DMS53 (cell line): ENCODE data around the gene GAS2L1.

ENCODE experiments used
- DNase-seq: peaks from one replicate; lab custom pipeline; 2025; lab: John Stamatoyannopoulos, UW

Gene GAS2L1

DNA sequence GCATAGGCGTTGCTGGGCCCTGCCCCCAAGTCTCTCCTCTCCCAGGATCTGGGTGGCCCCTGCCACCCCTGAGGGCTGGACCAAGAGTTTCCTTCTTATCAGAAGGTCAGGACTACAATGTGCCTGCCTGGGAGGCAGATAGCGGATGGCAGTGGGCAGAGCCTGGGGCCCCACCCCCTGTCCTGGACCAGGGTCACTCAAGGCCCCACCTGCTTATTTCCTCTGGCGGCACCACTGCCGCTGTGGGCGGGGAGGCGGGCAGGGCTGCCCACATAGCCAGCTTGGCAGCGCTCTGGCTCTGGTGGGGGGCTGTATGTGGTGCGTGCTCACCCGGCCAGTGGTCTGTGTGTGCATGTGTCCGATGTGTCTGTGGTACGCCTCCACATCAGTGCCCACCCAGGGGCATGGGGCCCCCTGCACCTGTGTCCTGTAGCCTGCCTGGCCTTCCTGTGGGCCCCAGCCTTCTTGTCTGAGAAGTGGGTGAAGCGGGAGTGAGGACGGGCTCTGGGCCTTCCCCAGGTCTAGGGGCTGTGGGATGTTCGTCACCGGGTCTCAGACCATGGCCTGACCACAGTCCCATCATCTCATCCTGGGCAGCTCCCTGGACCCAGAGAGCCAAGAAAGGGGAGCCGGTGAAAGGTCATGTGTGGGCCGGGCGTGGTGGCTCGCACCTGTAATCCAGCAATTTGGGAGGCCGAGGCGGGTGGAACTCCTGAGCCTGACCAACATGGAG is 3.0 kb downstream of the GAS2L1 start:
- DNase-seq = peak; percentile 12

DNA sequence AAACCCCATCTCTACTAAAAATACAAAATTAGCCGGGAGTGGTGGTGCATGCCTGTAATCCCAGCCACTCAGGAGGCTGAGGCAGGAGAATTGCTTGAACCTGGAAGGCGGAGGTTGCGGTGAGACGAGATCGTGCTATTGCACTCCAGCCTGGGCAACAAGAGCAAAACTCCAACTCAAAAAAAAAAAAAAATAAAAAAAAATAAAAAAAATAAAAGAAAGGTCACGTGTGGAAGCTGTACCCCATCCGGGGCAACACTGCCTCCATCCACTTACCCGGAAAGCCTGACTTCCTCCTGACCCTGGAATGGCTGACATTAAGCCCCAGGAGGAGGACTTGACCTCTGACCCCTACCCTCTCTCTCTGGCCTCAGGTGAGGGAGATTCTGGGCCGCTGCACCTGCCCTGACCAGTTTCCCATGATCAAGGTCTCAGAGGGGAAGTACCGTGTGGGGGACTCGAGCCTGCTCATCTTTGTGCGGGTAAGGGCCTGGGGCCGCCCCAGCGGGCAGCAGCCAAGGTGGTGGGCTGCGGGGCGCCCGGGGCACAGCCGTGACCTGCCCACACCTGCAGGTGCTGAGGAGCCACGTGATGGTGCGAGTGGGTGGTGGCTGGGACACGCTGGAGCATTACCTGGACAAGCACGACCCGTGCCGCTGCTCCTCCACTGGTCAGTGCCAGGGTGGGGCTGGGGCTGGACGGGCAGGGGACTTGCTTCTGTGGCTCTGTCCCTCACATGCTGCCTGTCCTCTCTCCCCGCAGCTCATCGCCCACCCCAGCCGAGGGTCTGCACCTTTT is 3.8 kb downstream of the GAS2L1 start:
- peak; percentile 69 for DNase-seq

DNA sequence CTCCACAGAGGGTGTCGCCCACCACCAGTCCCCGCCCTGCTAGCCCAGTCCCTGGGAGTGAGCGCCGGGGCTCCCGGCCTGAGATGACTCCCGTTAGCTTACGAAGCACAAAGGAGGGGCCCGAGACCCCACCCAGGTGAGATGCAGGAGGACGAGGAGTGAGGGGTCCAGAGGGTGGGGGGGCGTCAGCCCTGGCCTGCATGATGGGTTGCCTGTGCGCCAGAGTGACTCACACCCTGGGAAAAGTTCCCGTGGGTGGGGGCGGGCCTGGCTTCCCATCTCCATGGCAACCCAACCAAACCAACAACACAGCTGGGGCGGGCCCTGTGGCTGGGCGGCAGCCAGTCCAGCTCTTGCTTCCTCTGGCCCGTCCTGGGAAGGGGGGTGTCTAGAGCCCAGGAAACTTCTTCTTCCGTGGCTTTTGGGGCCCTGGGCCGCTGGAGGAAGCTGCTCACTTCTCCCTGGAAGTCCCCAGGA is 4.5 kb downstream of the GAS2L1 start:
- DNase-seq = peak; percentile 90

DNA sequence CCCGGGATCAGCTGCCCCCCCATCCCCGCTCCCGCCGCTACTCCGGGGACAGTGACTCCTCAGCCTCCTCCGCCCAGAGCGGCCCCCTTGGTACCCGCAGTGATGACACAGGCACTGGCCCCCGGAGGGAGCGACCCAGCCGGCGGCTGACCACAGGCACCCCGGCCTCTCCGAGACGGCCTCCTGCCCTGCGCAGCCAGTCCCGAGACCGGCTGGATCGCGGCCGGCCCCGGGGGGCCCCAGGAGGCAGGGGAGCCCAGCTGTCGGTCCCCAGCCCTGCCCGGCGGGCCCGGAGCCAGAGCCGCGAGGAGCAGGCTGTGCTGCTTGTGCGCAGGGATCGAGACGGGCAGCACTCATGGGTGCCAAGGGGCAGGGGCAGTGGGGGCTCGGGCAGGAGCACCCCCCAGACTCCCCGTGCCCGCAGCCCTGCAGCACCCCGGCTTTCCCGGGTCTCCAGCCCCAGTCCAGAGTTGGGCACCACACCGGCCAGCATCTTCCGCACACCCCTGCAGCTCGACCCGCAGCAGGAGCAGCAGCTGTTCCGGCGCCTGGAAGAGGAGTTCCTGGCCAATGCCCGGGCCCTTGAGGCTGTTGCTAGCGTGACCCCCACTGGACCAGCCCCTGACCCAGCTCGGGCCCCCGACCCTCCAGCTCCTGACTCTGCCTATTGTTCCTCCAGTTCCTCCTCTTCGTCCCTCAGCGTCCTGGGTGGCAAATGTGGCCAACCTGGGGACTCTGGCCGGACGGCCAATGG is 5.2 kb downstream of the GAS2L1 start:
- DNase-seq = peak; percentile 53

DNA sequence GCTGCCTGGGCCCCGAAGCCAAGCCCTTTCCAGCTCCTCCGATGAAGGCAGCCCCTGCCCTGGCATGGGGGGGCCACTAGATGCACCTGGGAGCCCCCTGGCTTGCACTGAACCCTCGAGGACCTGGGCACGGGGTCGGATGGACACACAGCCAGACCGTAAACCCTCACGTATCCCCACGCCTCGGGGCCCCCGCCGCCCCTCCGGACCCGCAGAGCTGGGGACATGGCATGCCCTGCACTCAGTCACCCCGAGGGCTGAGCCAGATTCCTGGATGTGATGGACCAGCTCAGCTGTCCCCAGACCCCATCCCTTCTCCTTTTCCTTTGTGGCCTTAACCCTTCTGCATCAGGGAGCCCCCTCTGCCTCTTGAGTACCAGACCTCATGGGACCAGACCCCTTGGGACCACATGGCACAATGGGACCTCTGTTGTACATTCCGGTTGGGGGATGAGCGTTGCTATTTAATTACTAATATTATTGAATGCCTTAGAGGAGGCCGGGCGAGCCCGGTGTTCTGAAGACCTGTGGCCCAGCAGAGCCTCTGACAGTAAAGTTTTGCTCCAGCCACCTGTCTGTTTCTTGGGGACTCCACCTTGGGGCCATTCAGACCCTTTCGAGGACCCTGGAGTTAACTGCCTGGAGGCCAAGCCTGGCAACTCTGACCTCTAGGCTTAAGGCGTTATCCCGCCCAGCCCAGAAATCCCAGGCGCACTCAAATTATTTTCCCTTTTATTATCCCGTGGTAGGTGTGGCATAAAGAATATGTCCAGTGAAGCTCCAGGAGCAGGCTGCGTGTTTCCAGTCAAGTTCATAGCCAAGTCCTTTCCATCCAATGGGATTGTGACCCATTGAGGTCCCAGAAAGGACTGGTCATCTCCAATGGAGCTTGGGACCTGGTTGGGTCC is 6.0 kb downstream of the GAS2L1 start:
- DNase-seq = peak; percentile 2

DNA sequence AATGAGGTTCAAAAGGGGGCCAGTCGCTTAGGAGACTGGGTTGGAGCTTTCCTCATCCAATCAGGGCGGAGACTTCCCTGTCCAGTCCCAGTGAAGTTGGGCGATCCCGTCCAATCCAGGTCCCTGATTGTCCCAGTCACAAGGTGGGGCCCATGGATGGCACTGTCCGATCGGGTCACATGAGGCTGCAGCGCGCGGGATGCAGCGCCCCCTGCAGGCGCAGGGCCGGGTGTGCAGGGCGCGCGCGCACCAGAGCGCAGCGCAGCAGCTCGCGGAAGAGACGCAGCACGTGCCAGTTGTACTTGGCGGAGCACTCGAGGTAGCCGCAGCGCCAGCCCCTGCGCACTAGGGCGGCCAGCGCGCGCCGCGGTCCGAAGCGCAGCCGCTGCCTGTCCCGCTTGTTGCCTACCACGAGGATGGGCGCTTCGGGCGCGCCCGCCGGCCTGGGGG is 6.7 kb downstream of the GAS2L1 start:
- peak; percentile 80 for DNase-seq

DNA sequence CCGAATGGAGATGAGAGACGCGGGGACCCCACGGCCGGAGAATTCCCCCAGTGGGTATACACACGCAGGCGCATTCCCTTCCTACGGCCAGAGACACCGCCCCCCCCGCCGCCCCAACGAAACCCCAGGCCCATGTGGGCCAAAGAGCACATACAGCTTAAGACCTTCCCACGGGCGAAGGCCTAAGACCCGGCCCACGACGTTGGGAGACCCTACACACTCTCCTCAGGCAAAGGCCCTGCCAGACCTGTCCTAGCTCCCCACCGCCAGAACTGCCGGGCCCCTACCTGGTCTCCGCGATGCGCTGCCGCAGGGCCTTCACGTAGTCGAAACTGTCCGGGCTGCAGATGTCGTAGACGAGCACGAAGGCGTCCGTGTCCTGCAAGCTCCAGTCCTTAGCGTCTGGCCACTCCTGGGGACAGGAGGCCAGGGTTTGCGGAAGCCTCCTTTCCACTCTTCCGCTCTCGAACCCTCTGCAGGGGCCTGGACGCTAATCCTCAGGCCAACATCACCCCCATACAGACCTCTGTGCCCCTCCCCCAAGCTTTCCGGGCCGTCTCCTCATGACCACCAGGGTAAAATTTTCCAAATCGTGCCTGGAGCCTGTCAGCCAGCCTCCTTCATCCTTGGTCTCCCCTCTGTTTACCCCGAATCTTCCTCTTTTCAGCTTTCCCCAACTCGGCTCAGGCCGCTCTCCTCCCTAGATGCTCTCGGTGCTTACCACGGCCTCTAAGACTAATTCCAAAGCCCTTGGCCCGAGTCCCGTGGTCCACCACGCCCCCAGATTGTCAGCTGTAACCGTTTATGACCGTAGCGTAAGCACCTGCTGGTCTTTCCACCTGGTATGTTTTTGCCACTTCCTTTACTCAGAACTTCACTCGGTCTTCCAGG is 7.4 kb downstream of the GAS2L1 start:
- DNase-seq = peak; percentile 59

DNA sequence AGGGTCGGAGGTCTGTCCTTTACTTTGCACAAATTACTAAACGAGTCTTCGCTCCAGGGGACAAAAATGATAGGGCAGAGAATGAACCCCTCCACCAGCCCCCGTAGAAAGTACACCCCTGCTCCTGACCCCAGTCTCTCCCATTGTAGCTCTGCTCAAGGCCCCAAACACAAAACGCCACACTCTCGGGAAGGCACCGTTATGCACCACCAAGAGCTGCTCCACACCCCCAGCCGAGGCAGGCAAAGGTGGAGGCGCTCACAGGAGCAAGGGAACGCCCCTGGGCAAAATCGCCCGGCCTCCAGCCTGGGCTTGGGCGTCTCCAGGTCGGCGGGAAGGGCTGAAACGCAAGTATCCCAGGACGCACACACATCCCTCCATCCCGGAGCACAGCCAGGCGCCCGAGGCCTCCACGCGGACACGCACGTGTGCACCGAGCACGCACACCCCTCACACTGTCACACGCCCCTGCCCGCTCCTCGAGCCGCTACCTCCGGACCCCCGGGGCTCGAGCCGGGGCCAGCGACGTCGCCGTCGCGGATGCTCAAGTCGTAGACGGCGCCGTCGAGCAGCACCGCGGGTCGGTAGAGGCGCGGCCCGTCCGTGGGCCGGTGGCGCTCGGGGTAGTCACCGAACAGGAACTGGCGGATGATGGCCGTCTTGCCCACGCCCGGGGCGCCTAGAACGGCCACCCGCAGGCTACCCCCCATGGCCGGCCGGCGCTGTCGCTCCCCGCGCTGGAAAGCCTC is 8.3 kb downstream of the GAS2L1 start:
- peak; percentile 56 for DNase-seq

DNA sequence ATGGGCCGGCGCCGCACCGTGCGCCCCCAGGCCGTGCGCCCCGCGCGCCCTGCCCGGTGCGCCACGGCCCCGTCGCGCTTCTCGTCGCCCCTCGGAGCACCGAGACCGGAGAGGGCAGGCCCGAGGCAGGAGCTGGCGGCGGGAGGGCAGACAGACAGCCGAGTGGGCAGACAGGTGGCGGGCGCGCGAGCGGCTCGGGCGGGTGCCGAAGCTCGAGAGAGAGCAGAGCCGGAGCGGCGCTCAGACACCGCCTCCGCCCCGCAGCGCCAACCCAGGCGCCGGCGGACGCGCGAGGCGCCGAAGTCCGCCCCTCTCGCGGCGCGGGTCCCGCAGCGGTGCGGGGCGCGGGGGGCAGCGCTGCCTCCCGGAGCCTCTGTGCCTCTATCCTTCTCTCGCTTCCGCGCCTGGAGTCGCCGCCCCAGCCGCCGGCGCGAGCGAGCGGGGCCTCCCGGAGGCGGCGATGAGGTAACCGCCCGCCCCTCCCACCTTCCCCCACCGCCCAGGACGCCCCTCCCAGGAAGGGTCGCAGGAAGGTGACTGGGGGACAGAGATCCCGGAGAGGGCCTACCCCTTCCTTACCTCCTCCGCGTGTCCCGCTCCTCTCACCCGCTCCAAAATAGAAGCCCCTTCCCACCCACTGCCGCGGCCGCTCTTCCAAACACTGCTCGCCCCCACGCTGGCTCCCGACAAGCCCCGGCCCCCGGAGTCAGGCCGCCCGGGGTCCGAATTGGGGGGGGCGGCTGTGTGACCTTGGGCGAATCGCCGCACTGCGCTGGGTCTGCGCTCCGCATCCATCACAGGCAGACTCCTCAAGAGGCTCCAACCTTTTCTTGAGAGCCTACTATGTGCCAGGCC is 9.1 kb downstream of the GAS2L1 start, which contains the start of gene RASL10A:
Gene RASL10A, minus strand, starts transcription at position 412 of the 855 bp plus-strand sequence. CDS start 451 bp downstream, outside the sequence.
- peak; percentile 30 for DNase-seq

DNA sequence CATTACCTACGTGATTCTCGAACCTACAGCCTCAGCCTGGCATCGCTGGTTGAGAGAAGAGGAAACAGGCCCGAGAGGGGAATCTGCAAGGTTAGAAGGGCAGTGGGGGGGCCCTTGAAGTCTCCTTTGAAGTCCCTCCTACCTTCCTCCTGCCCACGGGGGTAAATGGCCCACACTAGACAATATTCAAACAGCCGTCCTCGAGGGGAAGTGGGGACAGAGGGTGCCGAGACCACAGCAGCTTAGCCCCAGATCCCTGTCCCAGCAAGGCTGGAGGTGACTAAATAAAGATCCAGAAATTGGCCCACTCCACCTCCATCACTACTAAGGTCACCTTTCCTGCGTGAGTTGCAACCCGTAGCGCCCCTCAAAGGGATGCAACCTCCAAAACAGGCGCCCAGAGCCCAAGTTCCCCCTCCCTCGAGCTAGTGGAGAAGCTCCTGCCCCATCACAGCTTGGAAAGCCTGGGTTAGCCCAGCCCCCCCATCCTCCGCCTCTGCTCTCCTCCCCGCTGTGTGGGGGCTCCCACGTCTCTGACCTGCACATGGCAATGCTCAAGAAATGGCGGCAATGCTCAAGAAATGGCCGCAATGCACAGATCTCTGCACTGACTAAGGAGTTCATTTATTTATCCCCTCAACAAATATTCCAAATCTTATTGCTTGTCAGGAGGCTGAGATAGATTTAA is 9.8 kb downstream of the GAS2L1 start:
- DNase-seq = no peak

DNA sequence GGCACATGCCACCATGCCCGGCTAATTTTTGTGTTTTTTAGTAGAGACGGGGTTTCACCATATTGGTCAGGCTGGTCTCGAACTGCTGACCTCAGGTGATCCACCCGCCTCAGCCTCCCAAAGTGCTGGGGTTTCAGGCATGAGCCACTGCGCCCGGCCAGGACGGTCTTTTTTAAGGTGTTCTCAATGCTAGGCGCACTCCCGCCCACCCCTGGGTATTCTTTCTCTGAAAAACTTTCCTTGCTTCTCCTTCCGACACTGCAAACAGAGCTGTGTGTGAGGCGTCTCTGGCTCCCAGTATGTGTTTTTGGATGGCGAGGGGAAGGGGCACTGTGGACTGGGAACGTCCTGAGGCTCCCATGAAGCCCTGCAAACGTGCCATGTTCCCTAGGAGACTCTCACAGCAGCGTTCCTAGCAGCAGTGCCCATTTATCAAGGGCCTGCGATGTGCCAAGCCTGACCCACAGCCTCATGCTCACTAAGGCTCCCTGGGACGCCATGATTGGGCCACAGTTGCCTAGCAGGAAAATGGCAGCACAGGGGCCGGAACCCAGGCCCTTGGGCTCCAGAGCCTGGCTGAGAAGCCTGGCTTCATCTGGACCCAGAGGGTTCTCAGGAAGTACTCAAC is 11.5 kb downstream of the GAS2L1 start:
- DNase-seq = no peak

DNA sequence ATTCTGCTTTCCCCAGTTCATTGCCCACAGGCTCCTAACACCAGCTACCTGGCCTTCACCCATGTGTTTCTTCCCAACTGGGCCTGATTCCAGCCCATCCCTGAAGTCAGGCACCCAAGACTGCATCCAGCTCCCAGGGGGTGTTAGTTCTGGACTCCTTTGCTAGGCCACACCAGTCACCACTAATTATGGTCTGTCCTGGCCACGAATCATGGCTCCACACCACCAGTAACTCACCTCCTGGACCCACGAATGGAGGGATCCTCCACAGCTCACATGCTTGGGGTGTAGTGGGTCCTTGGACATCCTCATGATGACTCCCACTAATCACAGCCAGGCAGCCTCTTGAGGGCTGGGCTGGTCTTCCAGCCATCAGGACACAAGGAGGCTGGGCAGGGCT is 12.6 kb downstream of the GAS2L1 start:
- no peak for DNase-seq

DNA sequence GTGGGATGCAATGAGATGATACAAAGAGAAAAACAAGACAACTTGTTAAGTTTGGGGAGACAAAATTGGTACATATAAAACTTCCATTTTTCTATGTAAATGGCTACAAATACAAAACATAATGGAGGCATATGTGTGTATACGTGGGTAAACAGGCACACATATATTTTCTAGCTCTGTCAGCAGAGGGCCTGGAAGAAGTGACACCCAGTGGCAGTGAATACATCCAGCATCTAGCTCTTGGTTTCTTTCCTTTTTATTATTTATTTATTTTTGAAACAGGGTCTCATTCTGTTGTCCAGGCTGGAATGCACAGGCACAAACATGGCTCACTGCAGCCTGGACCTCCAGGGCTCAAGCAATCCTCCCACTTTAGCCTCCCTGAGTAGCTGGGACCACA is 14.1 kb downstream of the GAS2L1 start:
- no peak for DNase-seq

DNA sequence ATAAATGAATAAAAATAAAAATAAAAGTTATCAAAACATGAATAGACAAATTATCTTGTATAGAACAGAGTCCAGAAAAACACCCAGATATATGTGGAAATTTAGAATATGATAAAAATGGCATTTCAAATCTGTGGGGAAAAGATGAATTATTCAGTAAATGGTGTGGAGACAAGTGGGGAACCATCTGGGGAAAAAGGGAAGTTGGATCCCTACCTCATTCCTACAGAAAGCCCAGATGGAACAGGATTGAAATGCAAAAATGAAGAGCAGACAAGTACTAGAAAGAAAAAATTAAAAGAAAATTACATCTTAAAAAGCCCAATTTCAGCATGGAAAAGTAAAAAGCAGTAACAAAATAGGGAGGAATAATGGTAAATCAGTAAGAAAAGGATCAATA is 17.2 kb downstream of the GAS2L1 start:
- DNase-seq = no peak

DNA sequence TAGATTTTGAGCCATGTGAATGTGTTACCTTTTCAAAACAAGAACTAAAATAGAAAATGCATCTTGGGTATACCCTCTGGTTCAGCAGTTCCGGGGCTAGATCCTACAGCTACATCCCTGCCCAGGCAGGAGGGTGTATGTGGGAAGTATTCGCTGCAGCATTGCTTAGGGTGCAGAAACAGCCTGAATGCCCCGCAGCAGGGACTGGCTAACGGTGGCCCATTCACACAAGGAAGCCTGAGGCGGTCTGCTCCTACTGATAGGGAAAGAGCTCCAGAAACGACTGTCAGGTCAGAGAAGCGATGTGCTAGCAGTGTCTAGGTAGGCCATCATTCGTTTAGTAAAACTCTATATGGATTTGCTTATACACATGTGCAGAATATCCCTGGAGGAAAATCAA is 18.9 kb downstream of the GAS2L1 start:
- DNase-seq = no peak

DNA sequence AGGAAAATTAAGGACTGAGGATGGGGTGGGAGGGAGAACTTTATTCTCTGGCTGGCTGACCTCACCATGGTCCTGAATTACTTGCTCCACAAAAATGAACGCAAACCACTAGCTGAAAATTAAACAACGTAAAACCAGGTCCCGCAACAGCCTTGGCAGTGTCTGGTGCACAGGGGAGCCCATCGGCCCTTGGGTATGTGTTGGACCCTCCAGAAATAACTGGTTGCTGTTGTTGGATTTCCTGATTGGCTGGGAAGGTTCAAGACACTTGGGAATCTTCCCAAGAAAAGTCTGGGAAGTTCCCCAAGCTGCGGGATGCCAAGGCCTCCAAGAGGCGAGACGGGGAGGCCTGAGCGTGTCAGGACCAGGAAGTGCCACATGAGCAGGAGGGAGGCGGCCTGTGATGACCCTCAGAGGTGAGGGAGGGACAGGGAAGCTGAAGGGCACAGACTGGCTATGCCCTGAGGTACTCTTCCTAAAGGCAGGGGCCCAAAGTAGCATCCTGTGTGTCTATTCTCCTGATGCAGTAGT is 19.4 kb downstream of the GAS2L1 start:
- no peak for DNase-seq

DNA sequence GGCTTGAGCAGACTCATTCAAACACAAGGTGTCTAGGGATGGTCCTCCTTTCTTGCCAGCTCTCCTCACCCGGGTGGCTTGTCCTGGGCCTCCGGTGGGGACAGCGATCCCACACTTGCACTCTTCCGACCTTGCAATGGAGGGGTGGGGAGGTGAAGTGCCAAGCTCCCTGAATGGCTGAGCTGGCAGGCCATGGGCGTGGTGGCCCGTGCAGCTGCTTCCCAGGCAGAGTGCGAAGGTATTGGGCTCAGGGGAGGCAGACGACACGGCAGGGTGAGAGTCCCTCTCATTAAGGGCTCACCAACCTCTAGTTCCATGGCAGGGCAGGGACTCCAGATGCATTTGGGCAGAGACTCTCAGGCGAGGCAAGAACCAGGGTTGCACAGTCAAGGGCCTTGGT is 20.0 kb downstream of the GAS2L1 start:
- no peak for DNase-seq
